ENCODE results near the gene SHANK3.

SHANK3 gene

DNA sequence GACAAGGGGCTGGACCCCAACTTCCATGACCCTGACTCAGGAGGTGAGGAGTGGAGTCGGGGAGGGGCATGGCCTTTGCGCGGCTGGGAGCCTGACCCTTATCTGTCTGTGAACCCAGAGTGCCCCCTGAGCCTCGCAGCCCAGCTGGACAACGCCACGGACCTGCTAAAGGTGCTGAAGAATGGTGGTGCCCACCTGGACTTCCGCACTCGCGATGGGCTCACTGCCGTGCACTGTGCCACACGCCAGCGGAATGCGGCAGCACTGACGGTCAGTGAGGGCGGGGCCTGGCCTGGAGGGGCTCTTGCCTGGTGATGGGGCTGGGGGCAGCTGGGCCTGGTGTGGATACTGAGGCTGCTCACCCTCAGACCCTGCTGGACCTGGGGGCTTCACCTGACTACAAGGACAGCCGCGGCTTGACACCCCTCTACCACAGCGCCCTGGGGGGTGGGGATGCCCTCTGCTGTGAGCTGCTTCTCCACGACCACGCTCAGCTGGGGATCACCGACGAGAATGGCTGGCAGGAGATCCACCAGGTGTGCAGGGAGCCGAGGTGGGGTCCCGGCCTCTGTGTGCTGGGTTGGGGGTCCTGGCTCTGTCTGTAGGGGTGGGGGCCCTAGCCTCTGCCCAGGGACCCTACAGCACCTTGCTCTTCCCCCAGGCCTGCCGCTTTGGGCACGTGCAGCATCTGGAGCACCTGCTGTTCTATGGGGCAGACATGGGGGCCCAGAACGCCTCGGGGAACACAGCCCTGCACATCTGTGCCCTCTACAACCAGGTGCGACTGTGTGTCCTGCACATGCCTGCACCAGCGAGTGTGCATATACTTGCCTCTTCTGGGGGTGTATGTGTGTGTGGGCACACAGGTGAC is 6.3 kb downstream of the SHANK3 start:
- FAIRE-seq: no peak

DNA sequence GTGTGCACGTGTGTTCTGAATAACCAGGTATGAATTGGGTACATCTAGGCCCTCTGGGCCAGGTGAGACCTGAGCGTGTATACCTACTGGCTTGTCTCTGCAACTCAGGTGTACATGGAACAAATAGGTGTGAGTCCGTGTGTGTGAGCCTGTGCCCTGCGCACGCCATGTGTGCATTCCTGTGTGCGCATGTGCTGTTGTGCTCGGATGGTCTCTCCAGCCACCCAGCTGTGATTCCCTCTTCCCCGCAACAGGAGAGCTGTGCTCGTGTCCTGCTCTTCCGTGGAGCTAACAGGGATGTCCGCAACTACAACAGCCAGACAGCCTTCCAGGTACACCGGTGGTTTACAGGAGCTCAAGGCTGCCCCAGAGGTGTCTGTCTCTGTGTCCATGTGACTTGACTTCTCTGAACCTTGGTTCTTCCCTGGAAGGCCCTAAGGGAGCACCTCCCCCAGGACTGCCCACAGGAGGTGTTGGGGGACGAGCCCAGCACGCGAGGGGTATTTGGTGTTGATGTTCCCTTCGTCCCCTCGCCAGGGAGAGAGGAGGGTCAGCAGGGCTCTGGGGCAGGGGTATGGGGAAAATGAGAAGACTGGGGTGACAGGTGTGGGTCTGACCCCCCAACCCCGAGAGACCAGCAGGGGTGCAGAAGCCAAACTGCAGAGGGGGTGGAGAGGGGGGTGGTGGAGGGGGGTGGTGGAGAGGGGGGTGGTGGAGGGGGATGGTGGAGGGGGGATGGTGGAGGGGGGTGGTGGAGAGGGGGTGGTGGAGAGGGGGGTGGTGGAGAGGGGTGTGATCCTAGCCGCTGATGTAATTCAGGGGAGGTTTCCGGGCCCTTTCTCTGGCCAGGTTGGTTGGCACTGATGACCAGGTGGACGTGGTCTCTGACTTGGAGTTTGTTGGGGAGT is 10.7 kb downstream of the SHANK3 start:
- no peak for FAIRE-seq

DNA sequence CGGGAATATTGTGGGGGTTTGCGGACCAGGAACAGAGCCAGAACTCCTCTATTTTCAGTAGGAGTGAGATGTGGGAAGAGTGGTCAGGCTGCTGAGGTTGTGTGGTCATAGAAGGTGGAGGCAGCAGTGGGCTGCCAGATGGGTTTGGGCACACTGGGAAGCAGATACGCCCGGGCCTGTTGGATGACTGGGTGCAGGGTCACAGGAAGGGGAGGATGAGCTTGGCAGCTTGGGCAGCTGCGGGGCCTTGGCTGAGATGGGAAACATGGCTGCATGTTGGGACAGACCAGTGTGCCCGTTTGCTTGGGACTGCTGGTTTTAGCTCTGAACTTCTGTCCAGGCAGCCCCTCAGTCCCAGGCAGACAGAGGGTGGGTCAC is 11.4 kb downstream of the SHANK3 start:
- FAIRE-seq: no peak

DNA sequence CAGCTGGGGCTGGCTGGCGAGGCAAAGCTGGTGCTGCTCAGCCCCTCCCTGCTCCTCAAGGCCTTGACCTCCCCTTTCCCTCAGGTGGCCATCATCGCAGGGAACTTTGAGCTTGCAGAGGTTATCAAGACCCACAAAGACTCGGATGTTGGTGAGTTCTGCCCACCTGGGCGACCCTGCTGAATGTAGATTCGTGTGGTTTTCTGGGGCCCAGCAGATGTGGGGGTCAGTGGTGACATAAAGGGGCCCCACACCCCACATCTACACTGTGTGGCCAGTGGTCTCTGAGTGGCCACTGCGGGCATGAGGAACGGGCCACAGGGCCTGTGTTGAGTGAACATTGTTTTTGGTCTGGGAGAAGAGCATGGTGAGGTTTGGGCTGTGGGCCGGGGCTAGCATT is 11.9 kb downstream of the SHANK3 start:
- FAIRE-seq: no peak

DNA sequence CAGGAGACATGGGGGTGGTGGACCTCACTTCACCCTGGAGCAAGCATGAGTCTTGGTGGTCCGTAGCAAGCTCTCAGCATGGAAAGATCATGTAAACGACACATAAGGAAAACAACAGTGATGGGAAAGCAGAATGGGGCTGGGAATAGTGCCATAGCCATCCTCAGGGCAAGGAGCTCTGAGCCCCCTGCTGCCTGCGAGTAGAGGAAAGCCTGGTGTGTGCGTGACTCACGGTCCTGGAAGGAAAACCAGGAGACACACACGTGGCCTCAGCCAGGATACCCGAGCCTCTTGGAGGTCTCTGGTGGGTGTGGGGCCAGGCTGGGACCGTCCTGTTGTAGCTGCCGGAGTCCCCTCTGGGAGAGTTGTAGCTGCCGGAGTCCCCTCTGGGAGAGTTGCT is 12.4 kb downstream of the SHANK3 start:
- no peak for FAIRE-seq

DNA sequence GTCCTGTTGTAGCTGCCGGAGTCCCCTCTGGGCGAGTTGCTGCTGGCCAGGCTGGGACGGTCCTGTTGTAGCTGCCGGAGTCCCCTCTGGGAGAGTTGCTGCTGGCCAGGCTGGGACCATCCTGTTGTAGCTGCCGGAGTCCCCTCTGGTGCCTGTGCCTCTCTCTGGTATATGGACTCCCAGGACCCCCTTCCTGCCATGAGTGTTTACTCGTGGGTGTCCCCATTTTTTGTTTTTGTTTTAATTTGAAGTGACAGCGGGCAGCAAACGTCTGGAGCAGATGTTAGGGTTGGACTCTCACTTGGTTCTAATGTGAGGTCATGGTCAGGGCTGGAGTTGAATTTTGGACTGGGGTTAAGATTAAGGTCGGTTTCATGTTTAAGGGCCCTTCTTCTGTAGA is 14.2 kb downstream of the SHANK3 start:
- no peak for FAIRE-seq

DNA sequence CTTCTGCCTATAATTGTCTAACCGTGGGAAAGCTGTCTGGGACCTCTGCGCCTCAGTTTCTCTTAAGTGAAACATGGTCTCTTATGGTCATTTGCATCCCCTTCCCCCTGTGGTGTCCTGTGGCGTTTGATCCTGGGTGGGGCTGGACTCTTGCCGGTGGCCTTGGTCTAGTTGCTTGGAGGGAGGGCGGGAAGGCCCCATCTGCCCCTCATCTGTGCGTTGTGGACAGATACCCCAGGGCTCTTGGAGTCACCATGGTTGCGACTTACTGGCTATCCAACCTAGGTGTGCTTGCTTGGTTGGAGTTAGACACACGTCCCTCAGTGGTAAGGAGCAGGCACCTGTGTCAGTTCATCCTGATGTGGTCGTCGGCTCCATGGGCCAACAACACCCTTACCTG is 15.2 kb downstream of the SHANK3 start:
- FAIRE-seq: no peak

DNA sequence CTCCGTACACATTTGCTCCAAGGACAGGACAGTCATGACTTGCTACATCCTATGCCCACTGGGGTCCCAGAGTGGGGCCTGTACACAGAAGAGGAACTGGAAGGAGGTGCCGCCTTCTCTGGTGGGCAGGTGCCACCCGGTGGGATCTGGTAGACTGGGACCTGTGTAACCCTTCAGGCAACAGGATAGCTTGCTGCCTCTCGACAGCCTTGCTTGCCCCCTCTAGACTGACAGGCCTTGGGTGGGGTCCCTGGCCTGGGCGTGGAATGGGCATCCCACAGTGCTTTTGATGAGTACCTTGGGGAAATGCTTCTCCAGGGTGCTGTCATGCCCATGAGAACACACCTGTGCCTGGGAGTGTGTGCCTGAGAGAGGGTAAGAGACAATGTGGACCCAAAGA is 15.8 kb downstream of the SHANK3 start:
- FAIRE-seq: no peak

DNA sequence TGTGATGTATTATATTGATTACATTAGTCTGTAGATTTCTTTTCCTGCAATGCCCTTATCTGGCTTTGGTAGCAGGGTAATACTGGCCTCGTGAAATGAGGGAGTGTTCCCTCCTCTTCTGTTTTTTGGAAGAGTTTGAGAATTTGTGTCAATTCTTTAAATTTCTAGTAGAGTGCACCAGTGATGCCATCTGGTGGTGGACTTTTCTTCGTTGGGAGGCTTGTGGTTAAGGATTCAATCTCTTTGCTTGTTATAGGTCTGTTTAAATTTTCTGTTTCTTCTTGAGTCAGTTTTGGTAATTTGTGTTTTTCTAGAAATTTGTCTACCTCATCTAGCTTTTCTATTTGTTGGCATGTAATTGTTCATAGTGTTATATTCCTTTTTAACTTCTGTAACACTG is 18.9 kb downstream of the SHANK3 start:
- peak; percentile 85 for FAIRE-seq

DNA sequence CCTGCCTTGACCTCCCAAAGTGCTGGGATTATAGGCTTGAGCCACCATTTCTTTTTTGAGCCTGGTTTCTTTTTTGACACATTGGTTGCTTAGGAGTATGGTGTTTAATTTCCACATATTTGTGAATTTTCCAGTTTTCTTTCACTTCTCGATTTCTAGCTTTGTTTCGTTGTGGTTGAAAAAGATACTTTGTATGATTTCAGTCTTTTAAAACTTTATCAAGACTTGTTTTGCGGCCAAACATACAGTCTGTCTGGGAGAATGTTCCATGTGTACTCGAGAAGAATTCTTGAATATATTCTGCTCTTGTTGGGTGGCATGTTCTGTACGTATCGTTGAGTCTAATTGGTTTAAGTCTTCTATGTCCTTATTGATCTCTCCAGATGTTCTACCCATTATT is 20.8 kb downstream of the SHANK3 start:
- FAIRE-seq: no peak

DNA sequence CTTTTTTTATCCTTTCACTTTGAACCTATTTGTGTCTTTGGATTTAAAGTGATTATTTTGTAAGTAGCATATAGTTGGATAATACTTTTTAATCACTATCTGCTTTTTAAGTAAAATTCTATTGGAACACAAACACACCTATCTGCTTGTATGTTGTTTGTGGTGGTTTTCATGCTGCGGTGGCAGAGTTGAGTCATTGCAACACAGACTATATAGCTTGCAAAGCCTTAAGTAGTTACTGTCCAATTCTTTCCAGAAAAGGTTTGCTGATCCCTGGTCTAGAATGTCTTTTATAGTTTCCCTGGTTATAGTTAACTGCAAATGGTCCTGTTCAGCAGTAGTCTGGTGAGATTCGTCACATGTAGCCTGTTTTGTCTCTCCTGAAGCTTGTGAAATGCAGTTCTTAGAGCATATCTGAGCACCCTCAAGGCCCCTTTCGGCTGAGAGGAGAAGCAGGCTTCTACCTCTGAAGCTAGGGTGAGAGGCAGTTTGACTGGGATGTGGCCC is 21.5 kb downstream of the SHANK3 start:
- FAIRE-seq: no peak

DNA sequence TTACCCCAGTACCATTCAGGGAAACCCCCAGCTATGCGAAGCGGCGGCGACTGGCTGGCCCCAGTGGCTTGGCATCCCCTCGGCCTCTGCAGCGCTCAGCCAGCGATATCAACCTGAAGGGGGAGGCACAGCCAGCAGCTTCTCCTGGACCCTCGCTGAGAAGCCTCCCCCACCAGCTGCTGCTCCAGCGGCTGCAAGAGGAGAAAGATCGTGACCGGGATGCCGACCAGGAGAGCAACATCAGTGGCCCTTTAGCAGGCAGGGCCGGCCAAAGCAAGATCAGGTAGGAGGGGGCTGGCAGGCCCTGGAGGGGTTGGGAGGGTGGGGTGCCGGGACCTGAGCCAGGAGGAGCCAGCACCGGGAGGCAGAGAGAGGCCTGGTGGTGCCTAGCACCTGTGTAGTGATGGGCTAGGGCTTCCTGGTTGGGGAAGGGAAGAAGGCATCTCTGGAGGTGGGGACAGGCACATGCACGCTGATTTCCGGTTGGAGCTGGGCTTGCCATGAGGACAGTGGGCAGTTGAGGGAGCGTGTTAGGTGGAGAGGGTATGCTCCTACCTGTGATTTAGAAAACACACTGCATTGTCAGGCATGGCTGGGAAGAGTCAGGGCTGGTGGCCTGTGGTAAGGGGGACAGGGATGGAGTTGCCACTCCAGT is 22.3 kb downstream of the SHANK3 start:
- no peak for FAIRE-seq

DNA sequence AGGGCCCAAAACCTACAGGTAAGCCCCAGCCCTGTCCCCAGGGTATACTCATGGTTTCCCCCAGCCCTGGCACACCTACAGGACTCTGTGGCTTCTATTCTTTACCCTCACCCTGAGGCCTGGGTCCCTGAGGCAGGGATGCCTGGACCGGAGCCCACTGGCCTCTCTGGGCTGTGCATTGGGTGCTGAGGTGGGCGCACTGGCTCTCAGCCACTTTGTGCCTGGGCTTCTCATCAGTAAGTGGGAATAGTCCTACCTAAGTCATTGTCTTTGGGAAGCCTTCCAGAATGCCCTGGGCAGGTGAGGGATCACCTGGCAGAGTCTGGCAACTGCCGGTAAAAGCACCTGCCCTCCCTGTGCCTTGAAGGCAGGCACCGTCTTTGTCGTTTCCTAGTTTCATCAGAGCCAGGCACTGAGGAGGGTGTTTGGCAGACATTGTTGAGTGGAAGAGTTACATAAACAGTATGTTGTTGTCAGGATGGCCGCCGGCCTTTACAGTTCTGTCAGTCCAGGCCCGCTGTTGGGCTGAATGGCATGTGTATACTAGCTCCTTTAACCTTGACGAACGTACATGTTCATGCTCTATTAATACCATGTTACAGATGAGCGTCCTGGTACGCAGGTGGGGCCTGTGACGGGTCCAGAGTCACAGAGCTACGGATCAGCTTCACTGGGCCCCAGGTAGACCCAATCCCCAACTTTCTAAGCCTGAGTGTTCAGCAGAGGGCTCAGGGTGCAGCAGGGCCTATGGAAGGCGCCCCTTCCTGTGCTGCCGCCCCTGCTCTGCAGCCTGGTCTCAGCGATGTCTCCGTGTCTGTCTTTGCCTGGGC is 23.0 kb downstream of the SHANK3 start:
- FAIRE-seq: no peak

DNA sequence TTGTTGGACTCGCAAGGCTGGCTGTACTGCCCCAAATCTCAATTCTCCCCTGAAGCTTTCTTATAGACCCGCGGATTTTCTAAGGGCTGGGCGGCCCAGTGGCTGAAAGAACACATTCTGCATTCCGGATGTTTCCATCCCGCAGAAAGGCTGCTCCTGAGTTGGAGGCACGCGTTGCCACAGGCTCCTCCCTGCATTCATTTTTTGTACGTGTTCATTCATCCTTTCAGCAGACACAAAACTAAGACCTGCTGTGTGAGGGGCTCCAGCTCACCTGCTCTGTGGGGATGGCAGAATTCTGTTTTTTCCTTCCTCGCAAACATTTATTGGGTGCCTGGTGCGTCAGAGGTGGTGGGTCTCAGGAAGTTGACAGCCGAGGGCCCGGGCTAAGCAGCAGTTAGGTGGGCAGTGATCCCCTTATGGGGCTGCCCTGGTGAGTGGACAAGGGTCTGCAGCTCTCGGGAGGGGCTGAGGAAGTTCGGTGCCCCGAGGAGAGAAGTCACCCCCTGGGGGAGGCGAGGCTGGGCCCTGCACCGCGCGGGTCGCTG is 23.7 kb downstream of the SHANK3 start:
- no peak for FAIRE-seq

DNA sequence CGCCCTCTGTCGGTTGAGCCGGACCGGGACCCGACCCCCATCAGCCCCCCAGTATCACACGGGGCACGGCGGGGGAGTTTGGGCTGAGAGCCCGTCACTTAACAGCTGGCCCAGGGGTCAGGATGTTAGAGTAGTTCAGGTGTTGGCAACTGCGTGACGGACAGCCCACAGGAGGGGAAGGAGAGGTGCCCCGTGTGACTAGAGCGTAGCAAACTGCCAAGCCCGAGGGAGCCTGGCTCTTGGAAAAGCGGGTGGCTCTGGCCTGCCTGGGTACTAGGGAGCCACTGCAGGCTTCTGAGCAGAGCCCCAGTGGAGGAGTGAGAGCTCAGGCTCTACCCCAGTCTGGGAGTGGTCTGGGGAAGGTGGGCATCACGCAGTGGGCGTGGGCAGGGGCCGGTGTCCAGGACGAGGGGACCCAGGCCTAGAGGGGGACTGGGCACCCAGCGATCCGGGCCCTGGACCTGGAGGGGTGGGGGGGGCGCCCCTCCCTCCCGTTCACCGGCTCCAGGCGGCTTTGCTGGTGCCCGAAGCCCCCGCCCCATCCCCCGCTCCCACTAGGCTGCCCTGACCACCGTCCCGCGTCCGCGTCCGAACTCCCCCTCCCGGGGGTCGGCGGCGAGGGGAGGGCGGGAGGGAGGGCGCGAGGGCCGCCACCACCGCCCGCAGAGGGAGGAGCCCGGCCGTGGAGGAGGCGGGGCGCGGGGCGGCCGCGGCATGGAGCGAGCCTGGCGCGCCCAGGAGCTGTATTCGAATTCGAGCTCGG is 24.4 kb downstream of the SHANK3 start:
- FAIRE-seq: no peak

DNA sequence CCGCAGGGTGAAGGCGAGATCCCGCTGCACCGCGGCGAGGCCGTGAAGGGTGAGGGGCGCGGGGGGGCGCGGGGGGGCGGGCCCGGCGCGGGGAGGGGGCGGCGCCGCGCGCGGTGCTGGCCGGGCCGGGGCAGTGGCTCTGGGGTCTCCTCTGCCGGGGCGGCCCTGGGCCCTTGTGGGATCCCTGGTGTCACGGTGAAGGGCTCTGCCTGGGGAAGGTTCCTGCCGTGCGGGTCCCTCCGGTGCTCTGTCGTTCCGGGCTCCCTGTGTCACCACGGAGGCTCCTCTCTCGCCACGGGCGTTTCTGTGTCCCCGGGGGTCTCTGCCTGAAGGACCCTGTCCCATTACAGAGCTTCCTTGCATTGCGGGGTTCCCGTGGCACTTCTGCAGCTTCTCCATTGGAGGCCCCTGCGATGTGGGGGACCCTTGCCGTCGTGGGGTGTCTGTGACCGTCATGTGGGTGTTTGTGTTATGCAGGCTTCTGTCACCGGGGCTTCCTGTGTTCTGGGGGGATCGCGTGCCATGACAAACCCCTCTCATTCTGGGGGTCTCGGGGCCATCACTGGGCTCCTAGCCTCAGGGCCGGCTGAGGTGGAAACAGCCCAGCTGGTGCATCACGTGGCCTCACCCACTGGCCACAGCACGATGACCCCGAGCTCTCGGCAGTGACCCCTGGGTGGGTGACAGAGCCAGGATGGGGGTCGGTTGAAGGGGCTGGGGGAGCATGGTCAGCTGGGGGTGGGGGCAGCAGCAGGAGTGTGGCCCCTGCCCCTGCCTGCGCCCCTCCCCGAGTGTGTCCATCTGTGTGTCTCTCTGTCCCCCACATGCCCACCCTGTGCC is 25.3 kb downstream of the SHANK3 start:
- no peak for FAIRE-seq

DNA sequence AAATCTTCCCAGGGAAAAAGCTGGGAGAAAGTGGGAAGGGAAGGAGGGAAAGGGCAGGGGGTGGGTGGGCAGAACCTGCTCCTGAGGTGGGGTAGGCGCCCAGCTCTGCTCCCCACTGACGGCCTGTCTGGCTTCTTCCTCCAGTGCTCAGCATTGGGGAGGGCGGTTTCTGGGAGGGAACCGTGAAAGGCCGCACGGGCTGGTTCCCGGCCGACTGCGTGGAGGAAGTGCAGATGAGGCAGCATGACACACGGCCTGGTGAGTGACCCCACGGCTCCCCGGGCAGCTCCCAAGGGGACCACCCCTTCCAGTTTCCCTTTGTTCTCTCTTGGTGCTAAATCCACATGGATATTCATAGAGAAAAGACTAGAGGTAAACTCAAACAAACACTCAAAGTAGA is 25.9 kb downstream of the SHANK3 start:
- FAIRE-seq: no peak

DNA sequence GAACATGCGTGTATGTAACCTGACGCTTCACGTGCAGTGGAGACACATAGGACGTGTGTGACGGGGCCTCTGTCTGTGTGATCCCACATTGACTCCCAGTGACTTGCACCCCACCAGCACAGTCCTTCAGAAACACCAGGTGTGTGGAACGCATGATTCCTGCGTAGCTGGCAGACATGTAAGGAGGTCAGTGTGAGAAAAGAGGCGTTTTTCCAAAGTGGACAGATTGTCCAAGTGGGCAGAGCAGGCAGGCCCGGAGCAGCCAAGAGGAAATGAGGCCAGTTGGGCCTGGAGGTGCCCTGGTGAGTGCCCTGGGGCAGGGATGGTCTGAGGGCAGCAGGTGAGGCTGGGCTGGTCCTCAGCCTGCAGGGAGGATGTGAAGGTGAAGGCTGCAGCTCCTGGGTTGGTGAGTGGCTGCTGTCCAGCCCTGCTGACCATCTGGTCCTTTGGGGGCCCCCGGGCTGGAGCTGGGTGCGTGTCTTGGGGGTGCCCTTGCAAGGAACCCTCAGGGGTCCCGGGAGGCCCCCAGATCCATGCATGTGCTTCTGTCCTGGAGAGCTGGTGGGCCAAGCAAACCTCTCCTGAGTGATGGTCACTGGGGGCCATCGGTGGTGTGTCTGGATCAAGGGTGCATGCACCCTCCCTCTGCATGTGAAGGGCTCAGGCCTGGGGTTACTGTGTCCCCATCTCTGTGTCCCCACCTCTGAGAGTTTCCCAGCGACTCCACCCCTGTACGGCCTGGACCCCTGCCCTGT is 26.6 kb downstream of the SHANK3 start:
- no peak for FAIRE-seq

DNA sequence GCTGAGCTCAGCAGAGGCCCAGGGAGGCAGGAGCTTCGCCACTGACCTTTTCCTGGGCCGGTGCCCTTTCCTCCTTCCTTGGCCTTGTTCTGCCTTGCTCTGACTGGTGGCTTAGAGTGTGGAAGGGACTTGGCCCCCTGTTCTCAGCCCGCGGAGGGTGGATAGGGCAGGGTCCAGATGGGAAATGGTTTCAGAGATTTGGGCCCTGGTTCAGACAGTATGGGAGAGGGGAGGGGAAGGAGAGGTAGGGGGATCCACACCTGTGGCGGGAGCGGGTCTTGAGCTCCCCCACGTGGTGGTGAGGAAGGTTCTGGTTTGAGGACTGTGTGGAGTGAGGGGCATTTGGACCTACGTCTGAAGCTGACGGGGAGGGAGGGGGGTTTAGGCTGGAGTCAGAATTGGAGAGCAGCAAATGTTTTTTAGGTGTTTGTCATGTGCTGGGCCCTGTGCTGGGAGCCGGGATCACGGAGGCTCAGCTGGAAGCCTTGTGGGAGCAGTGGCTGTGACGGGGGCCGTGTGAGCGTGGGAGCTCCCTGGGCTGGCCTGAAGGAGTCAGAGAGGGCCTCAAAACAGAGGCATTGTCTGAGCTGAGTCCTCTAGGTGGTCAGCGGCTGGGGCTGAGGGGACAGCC is 27.2 kb downstream of the SHANK3 start:
- no peak for FAIRE-seq
